Naive thymus-derived CD4-positive, alpha-beta T cell (primary cell): ENCODE results near the gene TTC33. TPM values are rescaled to one million over a fixed set of nuclear protein-coding genes. Genes with fewer than 3 reads are reported as not detected.
"Not testable (repeated sequence)": the region's sequence is repeated elsewhere in the genome, so short reads cannot be mapped to it uniquely, and the experiment has no call there.

Source experiments
- ATAC-seq: fragments of 150-1000 bp; cut with Tn5 transposase; 2 replicates; pipeline ENCODE4 v1.10.0; 2021; ENCODE audit warnings: mild to moderate bottlenecking, moderate library complexity
- CTCF ChIA-PET: fragments of 350-600 bp; sonication (Branson Sonifier 250); formaldehyde crosslinking; loops from one replicate; lab custom pipeline; 2021; ENCODE audit warnings: antibody characterized with exemption; lab: Charles Lee
- POLR2A ChIA-PET: fragments of 350-600 bp; sonication (Branson Sonifier 250); formaldehyde crosslinking; loops from one replicate; lab custom pipeline; 2021; ENCODE audit warnings: antibody characterized with exemption, inconsistent platforms; lab: Charles Lee
- DNase-seq, 9 donors: peaks; one replicate each; pipeline versions ENCODE4 v3.0.0 to v3.0.0-alpha.2; 2020 to 2022; ENCODE audit warnings: mixed read lengths in 1 of 9
- H3K27ac ChIP-seq: one replicate; pipeline ENCODE4 v1.7.0; 2013; ENCODE audit warnings: mild to moderate bottlenecking, low read depth, low read length, moderate library complexity
- H3K27me3 ChIP-seq, 2 donors: one replicate each; pipeline ENCODE4 v1.7.0; 2013; ENCODE audit warnings: low read length in 2 of 2, mild to moderate bottlenecking in 2 of 2, moderate library complexity in 2 of 2; ENCODE audit not compliant: control insufficient read depth in 2 of 2, insufficient read depth in 2 of 2
- H3K36me3 ChIP-seq, 3 experiments: 1 replicate in 2 of 3; 2 replicates in 1 of 3; pipeline ENCODE4 v1.7.0; 2013; ENCODE audit warnings: low read length in 3 of 3, mild to moderate bottlenecking in 3 of 3, moderate library complexity in 1 of 3; ENCODE audit not compliant: insufficient read depth in 3 of 3, control insufficient read depth in 2 of 3
- H3K4me1 ChIP-seq, 2 donors: one replicate each; pipeline ENCODE4 v1.7.0; 2013; ENCODE audit warnings: low read length in 2 of 2, mild to moderate bottlenecking in 2 of 2, moderate library complexity in 1 of 2; ENCODE audit not compliant: control insufficient read depth in 2 of 2, insufficient read depth in 2 of 2
- H3K4me3 ChIP-seq: 2 replicates; pipeline ENCODE4 v1.7.0; 2013; ENCODE audit warnings: mild to moderate bottlenecking, low read length
- H3K9me3 ChIP-seq, 3 experiments: 1 replicate in 2 of 3; 2 replicates in 1 of 3; pipeline ENCODE4 v1.7.0; 2013; ENCODE audit warnings: low read length in 3 of 3; ENCODE audit not compliant: control insufficient read depth in 2 of 3
- H3K27ac Mint-ChIP-seq, 9 donors: one replicate each; pipeline ENCODE4 v1.8.0; 2020 to 2022; ENCODE audit warnings: mixed read lengths in 9 of 9, mild to moderate bottlenecking in 8 of 9, moderate library complexity in 5 of 9, inconsistent platforms in 2 of 9
- H3K27me3 Mint-ChIP-seq, 5 donors: one replicate each; pipeline ENCODE4 v1.8.0; 2021 to 2022; ENCODE audit warnings: mixed read lengths in 5 of 5, mild to moderate bottlenecking in 1 of 5
- H3K36me3 Mint-ChIP-seq, 5 donors: one replicate each; pipeline ENCODE4 v1.8.0; 2020 to 2022; ENCODE audit warnings: mixed read lengths in 5 of 5, mild to moderate bottlenecking in 3 of 5, inconsistent platforms in 1 of 5
- H3K4me1 Mint-ChIP-seq, 7 donors: one replicate each; pipeline ENCODE4 v1.8.0; 2020 to 2022; ENCODE audit warnings: mixed read lengths in 7 of 7, mild to moderate bottlenecking in 3 of 7, inconsistent platforms in 1 of 7
- H3K4me3 Mint-ChIP-seq, 10 donors: one replicate each; pipeline ENCODE4 v1.8.0; 2020 to 2022; ENCODE audit warnings: mild to moderate bottlenecking in 10 of 10, mixed read lengths in 10 of 10, moderate library complexity in 6 of 10, inconsistent platforms in 2 of 10
- H3K9me3 Mint-ChIP-seq, 11 donors: one replicate each; pipeline ENCODE4 v1.8.0; 2020 to 2022; ENCODE audit warnings: mixed read lengths in 11 of 11, mild to moderate bottlenecking in 4 of 11, inconsistent platforms in 1 of 11, moderate library complexity in 1 of 11
- intact Hi-C, 2 donors: fragments of 100-400 bp; cut with micrococcal nuclease; formaldehyde crosslinking; loops; one replicate each; pipeline ENCODE4 v1.15.1; 2023
- polyA plus RNA-seq, 2 donors: library from polyadenylated mRNA; unstranded; fragments of 300-500 nt; fragmentation: Illumina TruSeq; gene quantifications; one replicate each; pipeline ENCODE4 v1.2.3, GENCODE V29; 2021
- total RNA-seq, 6 experiments: library from RNA in 5 of 6; stranded (reverse) in 5 of 6; gene quantifications; 1 replicate in 5 of 6; 2 replicates in 1 of 6; pipeline ENCODE4 v1.2.3 and lab custom pipeline; 2021 to 2026

The TTC33 gene
- total and polyA plus RNA-seq, 7 experiments from 2014 or later: 7.0 to 19.0 (median 14.0) TPM

- ATAC-seq (no peak), DNase-seq (no peak)
- Mint-ChIP-seq H3K9me3 (peaks cover 0 to 6% (median 0%) of the 10 kb centered on the region in 11 donors), H3K27ac (no peak overlapping the region), H3K4me1 (peaks cover 0 to 27% (median 12%) of the 10 kb centered on the region in 7 donors), H3K4me3 (no peak overlapping the region), H3K36me3 (no peaks in the 10 kb centered on the region), H3K27me3 (peaks cover 0 to 4% (median 0%) of the 10 kb centered on the region in 5 donors)
- intact Hi-C loops: loop anchor here in 1 of 2 donors (5.0 kb wide), 1 partner anchor 50 kb away; no protein-coding TSS in a partner anchor
- no peak overlapping the region for H3K4me3 ChIP-seq
- H3K4me1 ChIP-seq: no peaks in the 10 kb centered on the region
- no peak overlapping the region for H3K27ac ChIP-seq
- ChIA-PET CTCF (no interaction called here), POLR2A (no interaction called here)
- no peaks in the 10 kb centered on the region for H3K27me3 ChIP-seq
- no peaks in the 10 kb centered on the region for H3K9me3 ChIP-seq
- H3K36me3 ChIP-seq: no peaks in the 10 kb centered on the region
These were observed 183.4 kb downstream of the TTC33 start for GRCh38 chr5:40572391-40572790.

GRCh38 chr5:40571729-40572128 is 184.0 kb downstream of the TTC33 start:
- H3K9me3 ChIP-seq: no peaks in the 10 kb centered on the region
- peaks cover 0 to 4% (median 0%) of the 10 kb centered on the region in 5 donors for H3K27me3 Mint-ChIP-seq
- no peak overlapping the region for H3K27ac Mint-ChIP-seq
- H3K9me3 Mint-ChIP-seq: peaks cover 0 to 6% (median 0%) of the 10 kb centered on the region in 11 donors
- H3K4me3 ChIP-seq: no peak overlapping the region
- H3K4me1 ChIP-seq: no peaks in the 10 kb centered on the region
- no peaks in the 10 kb centered on the region for H3K36me3 Mint-ChIP-seq
- ChIA-PET CTCF (no interaction called here), POLR2A (no interaction called here)
- no peak overlapping the region for H3K4me3 Mint-ChIP-seq
- no peak overlapping the region for H3K27ac ChIP-seq
- DNase-seq: no peak
- intact Hi-C loops: loop anchor here in 1 of 2 donors (5.0 kb wide), 1 partner anchor 49 kb away; no protein-coding TSS in a partner anchor
- H3K36me3 ChIP-seq: no peaks in the 10 kb centered on the region
- no peak for ATAC-seq
- no peaks in the 10 kb centered on the region for H3K27me3 ChIP-seq
- H3K4me1 Mint-ChIP-seq: peaks cover 0 to 27% (median 12%) of the 10 kb centered on the region in 7 donors

- no peak for DNase-seq
- ATAC-seq: peak; percentile 68
- Mint-ChIP-seq H3K4me3 (peak overlapping the region in 1 of 10 donors; percentile 7), H3K27me3 (peaks cover 0 to 4% (median 0%) of the 10 kb centered on the region in 5 donors), H3K36me3 (peaks cover 0 to 7% (median 0%) of the 10 kb centered on the region in 5 donors), H3K27ac (peak overlapping the region in 1 of 9 donors; percentile 26), H3K9me3 (peaks cover 0 to 12% (median 0%) of the 10 kb centered on the region in 11 donors), H3K4me1 (peaks cover 0 to 22% (median 12%) of the 10 kb centered on the region in 7 donors)
- intact Hi-C loops: loop anchor here in 1 of 2 donors (5.0 kb wide), 1 partner anchor 48 kb away; no protein-coding TSS in a partner anchor
- ChIA-PET CTCF (interaction anchor here (0.8 kb wide), 1 partner anchor 53 kb away, joined by 3 read pairs; no protein-coding TSS in a partner anchor), POLR2A (no interaction called here)
- H3K4me1 ChIP-seq: no peaks in the 10 kb centered on the region
- no peaks in the 10 kb centered on the region for H3K27me3 ChIP-seq
- no peaks in the 10 kb centered on the region for H3K9me3 ChIP-seq
- H3K4me3 ChIP-seq: no peak overlapping the region
- no peaks in the 10 kb centered on the region for H3K36me3 ChIP-seq
- H3K27ac ChIP-seq: no peak overlapping the region
These were observed 185.2 kb downstream of the TTC33 start for GRCh38 chr5:40570408-40571129.

GRCh38 chr5:40569546-40570270 is 186.1 kb downstream of the TTC33 start:
- ChIA-PET POLR2A (interaction anchor here (0.7 kb wide), 1 partner anchor 56 kb away, joined by 3 read pairs; no protein-coding TSS in a partner anchor), CTCF (no interaction called here)
- Histone ChIP-seq H3K9me3 (no peaks in the 10 kb centered on the region), H3K27ac (no peak overlapping the region), H3K27me3 (no peaks in the 10 kb centered on the region), H3K4me1 (no peaks in the 10 kb centered on the region), H3K36me3 (no peaks in the 10 kb centered on the region), H3K4me3 (no peak overlapping the region)
- Mint-ChIP-seq H3K4me3 (no peak overlapping the region), H3K4me1 (peaks cover 0 to 18% (median 12%) of the 10 kb centered on the region in 7 donors), H3K27me3 (peaks cover 0 to 4% (median 0%) of the 10 kb centered on the region in 5 donors), H3K9me3 (peaks cover 0 to 12% (median 0%) of the 10 kb centered on the region in 11 donors), H3K36me3 (peaks cover 0 to 7% (median 0%) of the 10 kb centered on the region in 5 donors), H3K27ac (no peak overlapping the region)
- intact Hi-C loops: loop anchor here in 1 of 2 donors (5.0 kb wide), 1 partner anchor 47 kb away; no protein-coding TSS in a partner anchor
- ATAC-seq: no peak
- no peak for DNase-seq

- ATAC-seq (no peak), DNase-seq (no peak)
- peaks cover 0 to 18% (median 12%) of the 10 kb centered on the region in 7 donors for H3K4me1 Mint-ChIP-seq
- H3K4me3 ChIP-seq: no peak overlapping the region
- peaks cover 0 to 10% (median 0%) of the 10 kb centered on the region in 5 donors for H3K36me3 Mint-ChIP-seq
- no peaks in the 10 kb centered on the region for H3K4me1 ChIP-seq
- no peaks in the 10 kb centered on the region for H3K27me3 ChIP-seq
- H3K36me3 ChIP-seq: no peaks in the 10 kb centered on the region
- ChIA-PET CTCF (interaction anchor here (0.6 to 0.8 kb wide), 2 partner anchors 103 to 545 kb away, joined by 3 read pairs; no protein-coding TSS in a partner anchor), POLR2A (no interaction called here)
- no peak overlapping the region for H3K4me3 Mint-ChIP-seq
- intact Hi-C loops: no loop called here
- H3K9me3 ChIP-seq: no peaks in the 10 kb centered on the region
- H3K27ac ChIP-seq: no peak overlapping the region
- peak overlapping the region in 1 of 9 donors; percentile 4 for H3K27ac Mint-ChIP-seq
- peaks cover 0 to 4% (median 0%) of the 10 kb centered on the region in 5 donors for H3K27me3 Mint-ChIP-seq
- H3K9me3 Mint-ChIP-seq: peaks cover 0 to 15% (median 0%) of the 10 kb centered on the region in 11 donors
These were observed 187.2 kb downstream of the TTC33 start for GRCh38 chr5:40568548-40568947.

GRCh38 chr5:40563173-40563572 is 192.6 kb downstream of the TTC33 start:
- H3K9me3 ChIP-seq, H3K4me1 ChIP-seq, ATAC-seq, H3K4me1 Mint-ChIP-seq, H3K4me3 Mint-ChIP-seq, H3K27me3 ChIP-seq, H3K27ac ChIP-seq, H3K27ac Mint-ChIP-seq, DNase-seq, intact Hi-C loops, H3K27me3 Mint-ChIP-seq, H3K4me3 ChIP-seq, H3K36me3 ChIP-seq, CTCF ChIA-PET: not testable (repeated sequence)
- Mint-ChIP-seq H3K36me3 (peaks cover 0 to 19% (median 0%) of the 10 kb centered on the region in 5 donors), H3K9me3 (peaks cover 0 to 16% (median 0%) of the 10 kb centered on the region in 11 donors)
- POLR2A ChIA-PET: interaction anchor here (0.7 kb wide), 1 partner anchor 1599 kb away, joined by 3 read pairs; no protein-coding TSS in a partner anchor
